Measurements from ENCODE around the gene MTCL1.

MTCL1 gene

DNA sequence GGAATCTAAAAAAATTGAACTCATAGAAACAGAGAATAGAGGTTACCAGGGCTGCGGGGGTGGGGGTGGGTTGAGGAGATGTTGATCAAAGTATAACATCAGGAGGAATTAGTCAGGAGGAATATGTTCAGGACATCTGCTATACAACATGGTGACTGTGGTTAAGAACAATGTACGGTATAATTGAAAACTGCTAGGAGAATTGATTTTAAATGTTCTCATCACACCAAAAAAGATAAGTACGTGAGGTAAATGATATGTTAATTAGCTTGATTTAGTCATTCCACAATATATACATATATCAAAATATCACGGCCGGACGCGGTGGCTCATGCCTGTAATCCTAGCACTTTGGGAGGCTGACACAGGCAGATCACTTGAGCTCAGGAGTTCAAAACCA lies 140.2 kb downstream of the MTCL1 start:
- TF ChIP-seq, protein P1, sequence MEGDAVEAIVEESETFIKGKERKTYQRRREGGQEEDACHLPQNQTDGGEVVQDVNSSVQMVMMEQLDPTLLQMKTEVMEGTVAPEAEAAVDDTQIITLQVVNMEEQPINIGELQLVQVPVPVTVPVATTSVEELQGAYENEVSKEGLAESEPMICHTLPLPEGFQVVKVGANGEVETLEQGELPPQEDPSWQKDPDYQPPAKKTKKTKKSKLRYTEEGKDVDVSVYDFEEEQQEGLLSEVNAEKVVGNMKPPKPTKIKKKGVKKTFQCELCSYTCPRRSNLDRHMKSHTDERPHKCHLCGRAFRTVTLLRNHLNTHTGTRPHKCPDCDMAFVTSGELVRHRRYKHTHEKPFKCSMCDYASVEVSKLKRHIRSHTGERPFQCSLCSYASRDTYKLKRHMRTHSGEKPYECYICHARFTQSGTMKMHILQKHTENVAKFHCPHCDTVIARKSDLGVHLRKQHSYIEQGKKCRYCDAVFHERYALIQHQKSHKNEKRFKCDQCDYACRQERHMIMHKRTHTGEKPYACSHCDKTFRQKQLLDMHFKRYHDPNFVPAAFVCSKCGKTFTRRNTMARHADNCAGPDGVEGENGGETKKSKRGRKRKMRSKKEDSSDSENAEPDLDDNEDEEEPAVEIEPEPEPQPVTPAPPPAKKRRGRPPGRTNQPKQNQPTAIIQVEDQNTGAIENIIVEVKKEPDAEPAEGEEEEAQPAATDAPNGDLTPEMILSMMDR (IDR thresholded peaks at IDR 0.05; ENCODE audit: unreplicated experiment in 3 of 3), result no peak
- Mint-ChIP-seq H3K36me3 (ENCODE audit: low read depth) (no peaks in the 10 kb centered on the region), H3K27ac (no peak overlapping the region), H3K27me3 (ENCODE audit: low read depth) (peaks cover 14% of the 10 kb centered on the region), H3K4me1 (no peaks in the 10 kb centered on the region), H3K4me3 (no peak overlapping the region), H3K9me3 (peaks cover 3% of the 10 kb centered on the region)

DNA sequence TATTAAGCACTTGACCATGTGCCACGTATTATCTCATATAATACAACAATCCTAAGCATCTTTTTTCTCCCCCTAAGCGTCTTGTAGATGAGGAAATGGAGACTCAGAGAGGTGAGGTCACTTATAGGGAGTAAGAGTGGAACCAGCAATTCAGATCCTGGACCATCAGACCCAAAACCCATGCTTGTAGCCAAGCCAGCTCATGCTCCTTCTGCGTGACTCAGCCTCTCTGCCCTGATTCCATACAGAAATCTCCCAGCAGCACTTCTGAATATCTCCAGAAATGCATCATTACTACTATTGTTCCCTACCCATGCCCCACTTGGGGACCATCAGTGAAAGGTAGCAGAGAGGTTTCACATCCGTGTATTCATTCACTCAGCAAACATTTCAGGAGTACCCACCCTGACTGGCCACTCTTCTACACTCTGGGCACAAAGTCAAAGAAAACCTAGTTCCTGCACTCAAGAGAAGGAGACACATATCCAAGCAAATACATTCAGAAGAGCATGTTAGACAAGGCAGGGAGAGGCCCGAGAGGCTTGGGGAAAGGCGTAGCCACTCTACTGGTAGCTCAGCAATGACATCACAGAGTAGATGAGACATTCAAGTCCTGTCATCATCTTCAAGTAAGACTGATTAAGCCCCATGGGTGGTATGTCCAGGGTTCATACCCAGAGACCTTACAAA lies 141.9 kb downstream of the MTCL1 start:
- peaks cover 14% of the 10 kb centered on the region for H3K27me3 Mint-ChIP-seq (ENCODE audit: low read depth)
- H3K27ac Mint-ChIP-seq, result no peak overlapping the region
- H3K4me1 Mint-ChIP-seq, result no peaks in the 10 kb centered on the region
- H3K4me3 Mint-ChIP-seq, result no peak overlapping the region
- TF ChIP-seq, protein P1 (IDR thresholded peaks at IDR 0.05; ENCODE audit: unreplicated experiment in 3 of 3), result no peak
- no peaks in the 10 kb centered on the region for H3K9me3 Mint-ChIP-seq
- H3K36me3 Mint-ChIP-seq (ENCODE audit: low read depth), result no peaks in the 10 kb centered on the region

DNA sequence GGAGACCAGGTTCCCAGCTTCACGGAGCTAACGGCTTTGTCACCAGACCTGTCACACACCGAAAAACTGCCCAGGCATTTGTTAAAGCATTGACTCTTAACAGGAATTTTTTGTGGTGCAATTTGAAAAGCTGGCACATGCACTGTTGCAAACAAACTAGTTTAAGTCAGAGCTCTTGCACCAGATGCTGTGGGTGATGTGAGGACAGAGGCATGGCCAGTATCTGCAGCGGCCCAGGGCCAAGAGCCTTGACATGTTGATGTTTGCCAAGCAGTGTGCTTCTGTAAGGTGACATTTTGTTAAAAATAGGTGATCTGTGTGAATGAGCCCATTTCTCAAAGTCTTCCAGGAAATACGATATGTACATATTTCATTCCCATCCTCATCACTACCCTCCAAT lies 142.5 kb downstream of the MTCL1 start:
- Mint-ChIP-seq H3K4me3 (no peak overlapping the region), H3K27me3 (ENCODE audit: low read depth) (peaks cover 14% of the 10 kb centered on the region), H3K27ac (no peak overlapping the region), H3K9me3 (no peaks in the 10 kb centered on the region), H3K36me3 (ENCODE audit: low read depth) (no peaks in the 10 kb centered on the region), H3K4me1 (no peaks in the 10 kb centered on the region)
- TF ChIP-seq, protein P1 (IDR thresholded peaks at IDR 0.05; ENCODE audit: unreplicated experiment in 3 of 3), result no peak

DNA sequence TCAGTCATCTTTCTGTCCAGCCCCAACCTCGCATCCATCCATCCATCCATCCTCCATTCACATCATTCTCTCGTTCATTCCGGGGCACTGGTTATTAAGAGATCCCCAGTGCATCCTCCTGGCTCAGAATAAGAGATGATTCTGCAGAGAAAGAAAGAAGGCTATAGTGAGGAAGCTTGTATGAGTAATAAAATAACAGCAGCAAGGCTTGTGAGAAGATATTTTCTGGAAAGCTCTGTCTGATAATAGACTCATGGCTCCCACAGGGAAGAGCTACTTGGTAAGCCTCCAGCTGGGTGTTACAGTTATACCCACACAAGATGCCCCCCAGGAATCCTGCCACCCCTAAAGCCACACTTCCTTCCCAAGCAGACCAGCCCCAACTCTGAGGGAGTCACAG lies 143.2 kb downstream of the MTCL1 start:
- Mint-ChIP-seq H3K9me3 (no peaks in the 10 kb centered on the region), H3K36me3 (ENCODE audit: low read depth) (no peaks in the 10 kb centered on the region), H3K4me1 (no peaks in the 10 kb centered on the region), H3K27me3 (ENCODE audit: low read depth) (peaks cover 14% of the 10 kb centered on the region), H3K27ac (no peak overlapping the region), H3K4me3 (no peak overlapping the region)
- TF ChIP-seq, protein P1 (IDR thresholded peaks at IDR 0.05; ENCODE audit: unreplicated experiment in 3 of 3), result no peak

DNA sequence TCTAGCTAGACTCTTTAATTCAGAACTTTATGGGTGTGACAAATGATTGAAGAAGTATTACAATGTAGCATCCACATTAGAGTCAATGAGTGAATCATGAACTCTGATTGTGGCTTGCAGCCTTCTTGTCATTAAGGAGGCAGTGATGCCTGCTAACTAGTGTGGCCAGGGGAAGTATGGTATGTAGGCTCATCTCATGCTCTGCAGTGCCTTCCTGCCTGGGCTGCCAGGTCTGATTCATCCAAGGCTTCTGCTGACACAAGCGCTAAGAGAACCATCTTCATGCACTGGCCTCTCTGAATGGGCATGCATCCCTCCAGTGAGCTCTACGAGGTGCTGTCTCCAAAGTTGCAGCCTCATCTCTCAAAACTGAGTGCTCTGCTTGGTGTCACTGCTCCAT lies 144.3 kb downstream of the MTCL1 start:
- H3K9me3 Mint-ChIP-seq, result no peaks in the 10 kb centered on the region
- H3K27me3 Mint-ChIP-seq (ENCODE audit: low read depth), result peaks cover 8% of the 10 kb centered on the region
- H3K4me3 Mint-ChIP-seq, result no peak overlapping the region
- H3K27ac Mint-ChIP-seq, result no peak overlapping the region
- TF ChIP-seq, protein P1 (IDR thresholded peaks at IDR 0.05; ENCODE audit: unreplicated experiment in 3 of 3), result no peak
- H3K4me1 Mint-ChIP-seq, result no peaks in the 10 kb centered on the region
- no peaks in the 10 kb centered on the region for H3K36me3 Mint-ChIP-seq (ENCODE audit: low read depth)

DNA sequence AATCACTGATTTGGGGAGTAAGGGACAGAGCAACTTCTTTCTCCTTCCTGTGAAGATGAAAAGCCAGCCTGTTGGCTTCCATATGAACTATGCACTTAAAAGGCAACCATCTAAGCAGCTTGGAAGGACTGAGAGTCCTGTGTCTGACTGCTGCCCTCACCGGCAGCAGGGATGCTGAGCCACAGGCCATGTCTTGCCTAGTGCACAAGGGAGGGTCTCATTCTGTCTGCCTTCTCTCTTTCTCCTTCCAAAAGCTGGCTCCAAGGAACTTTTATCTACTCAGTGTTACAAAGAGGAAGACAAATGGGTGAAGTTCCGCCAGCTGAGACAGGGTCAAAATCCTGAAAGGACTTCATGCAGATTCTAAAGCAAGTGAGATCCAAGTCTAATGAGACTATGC lies 146.3 kb downstream of the MTCL1 start:
- no peaks in the 10 kb centered on the region for H3K36me3 Mint-ChIP-seq (ENCODE audit: low read depth)
- no peak overlapping the region for H3K27ac Mint-ChIP-seq
- H3K27me3 Mint-ChIP-seq (ENCODE audit: low read depth), result peaks cover 8% of the 10 kb centered on the region
- H3K4me1 Mint-ChIP-seq, result no peaks in the 10 kb centered on the region
- TF ChIP-seq, protein P1 (IDR thresholded peaks at IDR 0.05; ENCODE audit: unreplicated experiment in 3 of 3), result no peak
- H3K9me3 Mint-ChIP-seq, result no peaks in the 10 kb centered on the region
- no peak overlapping the region for H3K4me3 Mint-ChIP-seq
